SH-SY5Y (cell line): ENCODE measurements around the gene SUDS3.

Source experiments
- GATA2 ChIP-seq: IDR thresholded peaks from 2 replicates; pipeline ENCODE4 v1.6.1; 2011; ENCODE audit warnings: mild to moderate bottlenecking, low read depth, low read length
- GATA3 ChIP-seq: IDR thresholded peaks from 2 replicates; pipeline ENCODE4 v1.6.1; 2011; ENCODE audit warnings: low read depth, mild to moderate bottlenecking, low read length, moderate library complexity

GRCh38 chr12:118397708-118398440 is 21.5 kb downstream of the SUDS3 start:
- no peak for TF ChIP-seq GATA2
- no peak for TF ChIP-seq GATA3
